GM12878 (cell line): ENCODE data around the gene SCRN1. TPM values are rescaled to one million over a fixed set of nuclear protein-coding genes. Genes with fewer than 3 reads are reported as not detected.

Experiments
- ATAC-seq: fragments of 200-7000 bp; cut with Tn5 transposase; 3 replicates; pipeline ENCODE4 v1.9.1; 2020; ENCODE audit warnings: mild to moderate bottlenecking, moderate library complexity
- Bru-seq: library from RNA; stranded (reverse); fragments of 400-500 nt; gene quantifications from one replicate; lab custom pipeline; 2021; lab: Mats Ljungman, UMichigan
- BruChase-seq, 2 experiments: library from RNA; stranded (reverse); fragments of 400-500 nt; gene quantifications; one replicate each; lab custom pipeline; 2021; lab: Mats Ljungman, UMichigan
- BruUV-seq: library from RNA; stranded (reverse); fragments of 400-500 nt; replicated peaks from 2 replicates; lab custom pipeline; 2021; lab: Mats Ljungman, UMichigan
- CTCF ChIA-PET: fragments of 300-600 bp; sonication (Branson Sonifier 250); formaldehyde crosslinking; extraction: SDS; loops from one replicate; lab custom pipeline; 2021; ENCODE audit warnings: inconsistent platforms; lab: Yijun Ruan, JAX
- POLR2A ChIA-PET: fragments of 350-600 bp; formaldehyde crosslinking; extraction: SDS; loops from one replicate; lab custom pipeline; 2021; ENCODE audit warnings: inconsistent platforms; lab: Charles Lee
- RAD21 ChIA-PET: fragments of 300-600 bp; sonication (Branson Sonifier 250); formaldehyde crosslinking; loops from one replicate; lab custom pipeline; 2023; ENCODE audit warnings: antibody characterized with exemption; ENCODE audit not compliant: unreplicated experiment; lab: Charles Lee
- SMC1A ChIA-PET: fragments of 300-600 bp; sonication (Branson Sonifier 250); formaldehyde crosslinking; loops from one replicate; lab custom pipeline; 2023; ENCODE audit not compliant: unreplicated experiment, uncharacterized antibody; lab: Charles Lee
- DNase-seq: peaks from one replicate; pipeline ENCODE4 v3.0.0-alpha.2; 2011; ENCODE audit warnings: low read depth, low spot score
- FAIRE-seq: peaks from 3 replicates; lab custom pipeline; 2011; peaks lifted over from hg19 to GRCh38; lab: Jason Lieb, UNC
- H2AFZ ChIP-seq: 2 replicates; pipeline ENCODE4 v1.6.0; 2011; ENCODE audit warnings: low read depth, low read length, control low read depth; ENCODE audit not compliant: control insufficient read depth
- H3K27ac ChIP-seq: 2 replicates; pipeline ENCODE4 v1.5.1; 2011; ENCODE audit warnings: control low read depth; ENCODE audit not compliant: control insufficient read depth, insufficient read depth
- H3K27me3 ChIP-seq, 2 experiments: replicated peaks in 1 of 2; 2 replicates each; pipeline versions ENCODE4 v1.6.0 to v1.6.1; 2011; ENCODE audit warnings: low read length in 1 of 2; ENCODE audit not compliant: control insufficient read depth in 2 of 2, insufficient read depth in 2 of 2
- H3K36me3 ChIP-seq, 2 experiments: 2 replicates each; pipeline ENCODE4 v1.5.1; 2011; ENCODE audit warnings: low read length in 1 of 2; ENCODE audit not compliant: control insufficient read depth in 2 of 2, insufficient read depth in 2 of 2
- H3K4me1 ChIP-seq: 2 replicates; pipeline ENCODE4 v1.6.1; 2011; ENCODE audit warnings: mild to moderate bottlenecking, low read length, moderate library complexity, mixed read lengths; ENCODE audit not compliant: control insufficient read depth, insufficient read depth
- H3K4me2 ChIP-seq: 2 replicates; pipeline ENCODE4 v1.6.0; 2011; ENCODE audit warnings: control low read depth; ENCODE audit not compliant: control insufficient read depth, insufficient read depth
- H3K4me3 ChIP-seq: fragments of 200-600 bp; sonication (generic); 2 replicates; pipeline ENCODE4 v1.5.1; 2016
- H3K79me2 ChIP-seq: 2 replicates; pipeline ENCODE4 v1.6.0; 2011; ENCODE audit warnings: low read length; ENCODE audit not compliant: control insufficient read depth, insufficient read depth
- H3K9ac ChIP-seq: 2 replicates; pipeline ENCODE4 v1.8.0; 2011; ENCODE audit warnings: low read length, control low read depth, mixed read lengths; ENCODE audit not compliant: control insufficient read depth, insufficient read depth
- H3K9me3 ChIP-seq: replicated peaks from 3 replicates; pipeline ENCODE4 v1.5.1; 2011; ENCODE audit warnings: mild to moderate bottlenecking, low read length; ENCODE audit not compliant: control insufficient read depth, insufficient read depth
- H4K20me1 ChIP-seq: 2 replicates; pipeline ENCODE4 v1.6.0; 2011; ENCODE audit not compliant: control insufficient read depth, insufficient read depth
- HDAC6 ChIP-seq: fragments of 200-600 bp; sonication (generic); IDR thresholded peaks from one replicate; pipeline ENCODE4 v1.8.0; 2017; ENCODE audit warnings: antibody characterized with exemption; ENCODE audit not compliant: unreplicated experiment
- JUNB ChIP-seq: IDR thresholded peaks from 2 replicates; pipeline ENCODE4 v1.6.1; 2016; ENCODE audit warnings: antibody characterized with exemption, mild to moderate bottlenecking
- KAT2A ChIP-seq: conservative IDR thresholded peaks from 2 replicates; pipeline ENCODE4 v1.6.1; 2011; ENCODE audit warnings: low read depth, low read length; ENCODE audit not compliant: control insufficient read depth
- RB1 ChIP-seq: fragments of 450-650 bp; formaldehyde crosslinking; IDR thresholded peaks from 2 replicates; pipeline ENCODE4 v1.6.1; 2017; ENCODE audit warnings: mild to moderate bottlenecking, borderline replicate concordance
- RFX5 ChIP-seq: IDR thresholded peaks from 2 replicates; pipeline ENCODE4 v1.6.1; 2011; ENCODE audit warnings: low read depth, low read length, improper control_type of control experiment
- SREBF1 ChIP-seq: IDR thresholded peaks from 2 replicates; pipeline ENCODE4 v1.6.1; 2012; ENCODE audit warnings: mild to moderate bottlenecking, low read length
- TCF3 ChIP-seq: IDR thresholded peaks from 2 replicates; pipeline ENCODE4 v1.6.1; 2012; ENCODE audit warnings: low read depth, mild to moderate bottlenecking, low read length, borderline replicate concordance; ENCODE audit not compliant: insufficient read depth
- ZNF384 ChIP-seq: IDR thresholded peaks from 2 replicates; pipeline ENCODE4 v1.6.1; 2012; ENCODE audit warnings: low read depth, mild to moderate bottlenecking, low read length, improper control_type of control experiment, borderline replicate concordance
- WGBS: methylation state at CpG from one replicate; pipeline ENCODE4 v1.1.6; 2016; ENCODE audit warnings: low lambda C conversion rate; ENCODE audit not compliant: insufficient replicate concordance, insufficient coverage; ENCODE audit errors: missing lambda C conversion rate; 5-methylcytosine and 5-hydroxymethylcytosine counted together
- in situ Hi-C: fragments of 300-500 bp; cut with MboI; formaldehyde crosslinking; loops from 9 replicates; pipeline ENCODE4 v1.14.3; 2018; ENCODE audit warnings: mixed read lengths
- intact Hi-C: fragments of 100-400 bp; cut with micrococcal nuclease; formaldehyde crosslinking; loops from one replicate; pipeline ENCODE4 v1.14.2; 2022; ENCODE audit not compliant: unreplicated experiment
- long read RNA-seq, 2 experiments: library from polyadenylated mRNA; unstranded; transcript quantifications; one replicate each; pipeline ENCODE4 v2.0.0, GENCODE V29; 2019 to 2020
- polyA minus RNA-seq, 3 experiments: library from RNA; depleted of rRNA, polyadenylated mRNA; stranded (reverse); fragments of >200 nt; gene quantifications; 2 replicates each; pipeline ENCODE4 v1.2.3, GENCODE V29; 2011
- polyA plus RNA-seq, 11 experiments: library from polyadenylated mRNA; depleted of rRNA in 4 of 11; unstranded in 6 of 11; stranded (reverse) in 5 of 11; fragments of >200 nt; fragmentation: Nextera tagmentation in 4 of 11; fragmentation: Illumina TruSeq in 1 of 11; extraction: Ambion mirVana in 4 of 11; extraction: Trizol in 1 of 11; gene quantifications; 1 replicate in 1 of 11; 2 replicates in 10 of 11; pipeline versions ENCODE4 v1.2.1 to v1.2.3, GENCODE V29; 2011 to 2016; ENCODE audit warnings: inconsistent platforms in 2 of 11, missing spikeins in 2 of 11, low read depth in 1 of 11
- total RNA-seq, 4 experiments: library from RNA; depleted of rRNA in 3 of 4; stranded (reverse); fragments of >200 nt in 3 of 4; fragmentation: Illumina TruSeq in 1 of 4; extraction: Trizol in 1 of 4; gene quantifications; 2 replicates each; pipeline versions ENCODE4 v1.2.1 to v1.2.3, GENCODE V29; 2013 to 2021
- TF ChIP-seq, protein P1 (sequence below): fragments of 450-650 bp; IDR thresholded peaks from 2 replicates; pipeline ENCODE4 v1.6.1; 2017; ENCODE audit warnings: antibody characterized with exemption, mild to moderate bottlenecking, moderate library complexity
- TF ChIP-seq, protein P2 (sequence below): IDR thresholded peaks from 2 replicates; pipeline ENCODE4 v1.6.1; 2012; ENCODE audit warnings: low read depth, low read length, improper control_type of control experiment

SCRN1 gene, protein sequence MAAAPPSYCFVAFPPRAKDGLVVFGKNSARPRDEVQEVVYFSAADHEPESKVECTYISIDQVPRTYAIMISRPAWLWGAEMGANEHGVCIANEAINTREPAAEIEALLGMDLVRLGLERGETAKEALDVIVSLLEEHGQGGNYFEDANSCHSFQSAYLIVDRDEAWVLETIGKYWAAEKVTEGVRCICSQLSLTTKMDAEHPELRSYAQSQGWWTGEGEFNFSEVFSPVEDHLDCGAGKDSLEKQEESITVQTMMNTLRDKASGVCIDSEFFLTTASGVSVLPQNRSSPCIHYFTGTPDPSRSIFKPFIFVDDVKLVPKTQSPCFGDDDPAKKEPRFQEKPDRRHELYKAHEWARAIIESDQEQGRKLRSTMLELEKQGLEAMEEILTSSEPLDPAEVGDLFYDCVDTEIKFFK
- 27.7 and 29.9 TPM in 2 replicates for total RNA-seq (2013; cell fraction: nucleolus; rRNA removed)
- total RNA-seq (2014; rRNA removed), result 39.5 and 44.1 TPM in 2 replicates
- 41.6 and 41.9 TPM in 2 replicates for total RNA-seq (2014; rRNA removed; fragmentation: Illumina TruSeq; extraction: Trizol)
- 67.6 and 68.5 TPM in 2 replicates for total RNA-seq (2021)
- polyA plus RNA-seq (2011; ENCODE audit: low read depth), result 28.2 TPM
- polyA plus RNA-seq (2011; rRNA removed), result 41.7 and 46.7 TPM in 2 replicates
- 28.1 and 34.2 TPM in 2 replicates for polyA plus RNA-seq (2011; cell fraction: cytosol; rRNA removed)
- 25.7 and 30.3 TPM in 2 replicates for polyA plus RNA-seq (2011; cell fraction: nucleus; rRNA removed)
- 31.1 and 38.9 TPM in 2 replicates for polyA plus RNA-seq (2012)
- 51.3 and 51.5 TPM in 2 replicates for polyA plus RNA-seq (2014; fragmentation: Illumina TruSeq; extraction: Trizol)
- polyA plus RNA-seq (2014; fragmentation: Nextera tagmentation; extraction: Ambion mirVana), result 10 to 100 TPM; 11.1 to 13.4 TPM
- polyA plus RNA-seq (2014; rRNA removed), result 33.0 and 36.7 TPM in 2 replicates
- polyA plus RNA-seq (2016; fragmentation: Nextera tagmentation; extraction: Ambion mirVana), result 10 to 100 TPM; 42.7 to 49.2 TPM
- polyA minus RNA-seq (2011; rRNA and poly(A)+ RNA removed), result 52.3 and 54.2 TPM in 2 replicates
- 17.8 and 18.6 TPM in 2 replicates for polyA minus RNA-seq (2011; cell fraction: cytosol; rRNA and poly(A)+ RNA removed)
- polyA minus RNA-seq (2011; cell fraction: nucleus; rRNA and poly(A)+ RNA removed), result 10.2 and 11.3 TPM in 2 replicates
- Bru-seq, nascent RNA, result percentile 84 among the genes with signal in this experiment
- percentile 82 among the genes with signal in this experiment for BruChase-seq, experiment 1, labeled RNA remaining after a 6-hour chase
- percentile 79 among the genes with signal in this experiment for BruChase-seq, experiment 2, labeled RNA remaining after a 2-hour chase
- long read RNA-seq, experiment 1, full-length matches to known transcripts, result 7 of 8 reads
- long read RNA-seq, experiment 1, partial matches to known transcripts, result 0 of 8 reads
- long read RNA-seq, experiment 1, other reads (novel, unspliced or antisense), result 1 of 8 reads
- long read RNA-seq, experiment 2, full-length matches to known transcripts, result 22 of 48 reads
- long read RNA-seq, experiment 2, partial matches to known transcripts, result 4 of 48 reads
- long read RNA-seq, experiment 2, other reads (novel, unspliced or antisense), result 22 of 48 reads

DNA sequence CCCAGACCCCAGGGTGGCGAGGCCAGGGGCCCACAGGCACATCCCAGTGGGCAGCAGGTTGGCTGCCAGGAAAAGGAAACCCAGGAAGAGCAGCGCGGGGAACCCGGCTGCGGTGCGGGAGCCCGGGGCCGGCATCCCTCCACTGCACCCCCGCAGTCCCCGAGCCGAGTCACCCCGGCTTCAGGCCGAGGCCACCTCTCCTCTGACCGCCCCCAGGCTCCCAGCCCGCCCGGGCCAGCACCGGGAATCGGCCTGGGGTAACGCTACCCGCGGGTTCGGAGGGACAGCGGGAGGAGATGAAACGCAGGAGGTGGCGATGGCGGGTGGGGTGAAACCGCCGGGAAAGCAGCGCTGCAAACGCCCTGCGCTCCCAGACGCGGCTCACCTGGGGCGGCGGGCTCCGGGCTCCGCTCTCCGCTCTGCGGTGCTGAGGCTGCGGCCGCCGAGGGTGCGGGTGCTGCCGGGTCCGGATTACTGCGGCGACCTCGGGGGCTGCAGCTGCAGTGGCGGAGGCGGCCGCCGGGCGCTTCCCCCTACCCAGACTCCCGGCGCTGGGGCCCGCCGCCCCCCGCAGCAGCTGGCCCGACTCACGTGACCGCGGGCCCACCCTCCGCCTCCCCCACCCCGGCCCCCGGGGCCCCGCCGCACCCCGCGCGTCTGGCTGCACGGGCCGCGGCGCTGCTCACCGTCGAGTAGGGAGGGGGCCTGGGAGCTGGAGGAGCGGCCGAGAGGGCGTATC, at the start of gene SCRN1:
SCRN1 (minus strand) TSS at position 545 of the 739 bp plus-strand sequence. CDS start 20,734 bp downstream, outside the sequence.
- ChIA-PET SMC1A (interaction anchor here (1.8 kb wide), 1 partner anchor 15 kb away, joined by 4 read pairs; no protein-coding TSS in a partner anchor), RAD21 (interaction anchor here (1.4 to 2.0 kb wide), 2 partner anchors 17 to 38 kb away, joined by 3 to 9 read pairs; partner anchors contain the start of gene PLEKHA8), POLR2A (interaction anchor here (2.7 kb wide), 1 partner anchor 38 kb away, joined by 15 read pairs; the partner anchor contains the start of gene FKBP14), CTCF (interaction anchor here (1.5 kb wide), 1 partner anchor 32 kb away, joined by 5 read pairs; no protein-coding TSS in a partner anchor)
- in situ Hi-C loops, result no loop called here
- H4K20me1 ChIP-seq, result no peaks in the 10 kb centered on the region
- H3K9ac ChIP-seq, result peak within 1 kb of the TSS; percentile 89
- H3K9me3 ChIP-seq, result no peaks in the 10 kb centered on the region; the same call in 2 of the 3 replicates
- DNase-seq (no peak), ATAC-seq (peak; percentile 59), FAIRE-seq (no peak)
- 1% methylated on average over 62 of the region's 79 CpGs for WGBS
- H3K4me1 ChIP-seq, result peaks cover 9% of the 10 kb centered on the region; the same call in 1 of the 2 replicates
- no peaks in the 10 kb centered on the region for H3K36me3 ChIP-seq
- BruUV-seq, result no TSS peak
- intact Hi-C loops, result loop anchor here (2.0 kb wide), 1 partner anchor 37 kb away; the partner anchor contains the start of gene FKBP14
- H3K4me3 ChIP-seq, result peak within 1 kb of the TSS; percentile 85
- peaks cover 49% of the 10 kb centered on the region for H3K79me2 ChIP-seq
- H2AFZ ChIP-seq, result peak within 1 kb of the TSS; percentile 92
- H3K4me2 ChIP-seq, result peak within 1 kb of the TSS; percentile 95
- no peaks in the 10 kb centered on the region for H3K27me3 ChIP-seq
- peak within 1 kb of the TSS; percentile 89 for H3K27ac ChIP-seq
- TF ChIP-seq TCF3 (0 out of 2 replicates have a peak, but pooled peaks have one; percentile 48), ZNF384 (no peak), HDAC6 (peak; percentile 21), KAT2A (no peak), JUNB (no peak), RB1 (no peak), RFX5 (no peak), SREBF1 (no peak)
- TF ChIP-seq, protein P1, sequence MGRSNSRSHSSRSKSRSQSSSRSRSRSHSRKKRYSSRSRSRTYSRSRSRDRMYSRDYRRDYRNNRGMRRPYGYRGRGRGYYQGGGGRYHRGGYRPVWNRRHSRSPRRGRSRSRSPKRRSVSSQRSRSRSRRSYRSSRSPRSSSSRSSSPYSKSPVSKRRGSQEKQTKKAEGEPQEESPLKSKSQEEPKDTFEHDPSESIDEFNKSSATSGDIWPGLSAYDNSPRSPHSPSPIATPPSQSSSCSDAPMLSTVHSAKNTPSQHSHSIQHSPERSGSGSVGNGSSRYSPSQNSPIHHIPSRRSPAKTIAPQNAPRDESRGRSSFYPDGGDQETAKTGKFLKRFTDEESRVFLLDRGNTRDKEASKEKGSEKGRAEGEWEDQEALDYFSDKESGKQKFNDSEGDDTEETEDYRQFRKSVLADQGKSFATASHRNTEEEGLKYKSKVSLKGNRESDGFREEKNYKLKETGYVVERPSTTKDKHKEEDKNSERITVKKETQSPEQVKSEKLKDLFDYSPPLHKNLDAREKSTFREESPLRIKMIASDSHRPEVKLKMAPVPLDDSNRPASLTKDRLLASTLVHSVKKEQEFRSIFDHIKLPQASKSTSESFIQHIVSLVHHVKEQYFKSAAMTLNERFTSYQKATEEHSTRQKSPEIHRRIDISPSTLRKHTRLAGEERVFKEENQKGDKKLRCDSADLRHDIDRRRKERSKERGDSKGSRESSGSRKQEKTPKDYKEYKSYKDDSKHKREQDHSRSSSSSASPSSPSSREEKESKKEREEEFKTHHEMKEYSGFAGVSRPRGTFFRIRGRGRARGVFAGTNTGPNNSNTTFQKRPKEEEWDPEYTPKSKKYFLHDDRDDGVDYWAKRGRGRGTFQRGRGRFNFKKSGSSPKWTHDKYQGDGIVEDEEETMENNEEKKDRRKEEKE, result no peak
- TF ChIP-seq, protein P2, sequence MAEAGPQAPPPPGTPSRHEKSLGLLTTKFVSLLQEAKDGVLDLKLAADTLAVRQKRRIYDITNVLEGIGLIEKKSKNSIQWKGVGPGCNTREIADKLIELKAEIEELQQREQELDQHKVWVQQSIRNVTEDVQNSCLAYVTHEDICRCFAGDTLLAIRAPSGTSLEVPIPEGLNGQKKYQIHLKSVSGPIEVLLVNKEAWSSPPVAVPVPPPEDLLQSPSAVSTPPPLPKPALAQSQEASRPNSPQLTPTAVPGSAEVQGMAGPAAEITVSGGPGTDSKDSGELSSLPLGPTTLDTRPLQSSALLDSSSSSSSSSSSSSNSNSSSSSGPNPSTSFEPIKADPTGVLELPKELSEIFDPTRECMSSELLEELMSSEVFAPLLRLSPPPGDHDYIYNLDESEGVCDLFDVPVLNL, result no peak
